Lower leg skin (tissue), 3 donors: ENCODE data around the gene NPLOC4.

Experiments used
- CTCF ChIP-seq, 3 donors: fragments of 450-650 bp; IDR thresholded peaks; one replicate each; pipeline ENCODE4 v1.5.1; 2016; ENCODE audit warnings: antibody characterized with exemption in 3 of 3, mild to moderate bottlenecking in 3 of 3, moderate library complexity in 2 of 3
- POLR2A ChIP-seq, 2 donors: fragments of 450-650 bp; IDR thresholded peaks; one replicate each; pipeline ENCODE4 v1.6.1; 2016 to 2017; ENCODE audit warnings: antibody characterized with exemption in 2 of 2, mild to moderate bottlenecking in 1 of 2, moderate library complexity in 1 of 2

- no peak for TF ChIP-seq CTCF (IDR thresholded peaks at IDR 0.05)
- no peak for TF ChIP-seq POLR2A (IDR thresholded peaks at IDR 0.05)
These were observed 123.5 kb downstream of the NPLOC4 start for GRCh38 chr17:81513372-81513752.
